Lower leg skin (tissue), 3 donors: ENCODE results near the gene SLC5A10.

Source experiments
- POLR2A ChIP-seq, 2 donors: fragments of 450-650 bp; IDR thresholded peaks; one replicate each; pipeline ENCODE4 v1.6.1; 2016 to 2017; ENCODE audit warnings: antibody characterized with exemption in 2 of 2, mild to moderate bottlenecking in 1 of 2, moderate library complexity in 1 of 2
- TF ChIP-seq, protein P1 (sequence below), 3 donors: fragments of 450-650 bp; IDR thresholded peaks; one replicate each; pipeline ENCODE4 v1.5.1; 2016; ENCODE audit warnings: antibody characterized with exemption in 3 of 3, mild to moderate bottlenecking in 3 of 3, moderate library complexity in 2 of 3

DNA sequence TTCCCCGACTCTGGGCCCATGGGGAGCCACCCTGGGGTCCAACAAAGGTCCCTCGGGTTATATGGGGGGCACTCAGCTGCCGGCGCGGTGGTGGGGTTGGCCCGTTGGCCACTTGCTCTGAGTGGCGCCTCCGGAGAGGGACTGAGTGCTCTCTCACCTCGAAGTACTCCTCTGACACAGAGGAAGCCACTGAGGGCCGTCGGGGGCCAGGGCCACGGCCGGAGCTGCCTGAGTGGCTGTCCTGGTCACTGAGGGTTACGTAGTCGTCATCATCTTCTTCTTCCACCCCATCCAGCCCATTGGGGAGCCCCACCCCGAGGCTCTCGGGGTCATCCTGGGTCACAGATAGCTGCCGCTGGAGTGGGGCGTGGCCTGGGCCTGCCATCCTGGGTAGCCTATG, 25.7 kb downstream of the SLC5A10 start:
- TF ChIP-seq, protein P1, sequence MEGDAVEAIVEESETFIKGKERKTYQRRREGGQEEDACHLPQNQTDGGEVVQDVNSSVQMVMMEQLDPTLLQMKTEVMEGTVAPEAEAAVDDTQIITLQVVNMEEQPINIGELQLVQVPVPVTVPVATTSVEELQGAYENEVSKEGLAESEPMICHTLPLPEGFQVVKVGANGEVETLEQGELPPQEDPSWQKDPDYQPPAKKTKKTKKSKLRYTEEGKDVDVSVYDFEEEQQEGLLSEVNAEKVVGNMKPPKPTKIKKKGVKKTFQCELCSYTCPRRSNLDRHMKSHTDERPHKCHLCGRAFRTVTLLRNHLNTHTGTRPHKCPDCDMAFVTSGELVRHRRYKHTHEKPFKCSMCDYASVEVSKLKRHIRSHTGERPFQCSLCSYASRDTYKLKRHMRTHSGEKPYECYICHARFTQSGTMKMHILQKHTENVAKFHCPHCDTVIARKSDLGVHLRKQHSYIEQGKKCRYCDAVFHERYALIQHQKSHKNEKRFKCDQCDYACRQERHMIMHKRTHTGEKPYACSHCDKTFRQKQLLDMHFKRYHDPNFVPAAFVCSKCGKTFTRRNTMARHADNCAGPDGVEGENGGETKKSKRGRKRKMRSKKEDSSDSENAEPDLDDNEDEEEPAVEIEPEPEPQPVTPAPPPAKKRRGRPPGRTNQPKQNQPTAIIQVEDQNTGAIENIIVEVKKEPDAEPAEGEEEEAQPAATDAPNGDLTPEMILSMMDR (IDR thresholded peaks at IDR 0.05) = no peak
- TF ChIP-seq POLR2A (IDR thresholded peaks at IDR 0.05) = no peak
